BE2C (cell line): ENCODE data around the gene ETV6.

Experiments
- DNase-seq: peaks from one replicate; pipeline ENCODE4 v3.0.0-alpha.2; 2020
- H3K27me3 ChIP-seq: fragments of 250-450 bp; sonication (Bioruptor Pico); 2 replicates; pipeline ENCODE4 v1.5.1; 2020; ENCODE audit warnings: mild to moderate bottlenecking
- H3K36me3 ChIP-seq: fragments of 250-450 bp; sonication (Bioruptor Pico); 2 replicates; pipeline ENCODE4 v1.5.1; 2020; ENCODE audit warnings: mild to moderate bottlenecking
- H3K4me1 ChIP-seq: fragments of 250-450 bp; sonication (Bioruptor Pico); 2 replicates; pipeline ENCODE4 v1.5.1; 2020
- H3K4me3 ChIP-seq: 2 replicates; pipeline ENCODE4 v1.5.1; 2011; ENCODE audit warnings: low read depth, low read length
- H3K9me3 ChIP-seq: fragments of 250-450 bp; sonication (Bioruptor Pico); 2 replicates; pipeline ENCODE4 v1.5.1; 2020
- TF ChIP-seq, protein P1 (sequence below): IDR thresholded peaks from 2 replicates; pipeline ENCODE4 v1.5.1; 2012; ENCODE audit warnings: mild to moderate bottlenecking, low read depth, low read length

Gene ETV6

DNA sequence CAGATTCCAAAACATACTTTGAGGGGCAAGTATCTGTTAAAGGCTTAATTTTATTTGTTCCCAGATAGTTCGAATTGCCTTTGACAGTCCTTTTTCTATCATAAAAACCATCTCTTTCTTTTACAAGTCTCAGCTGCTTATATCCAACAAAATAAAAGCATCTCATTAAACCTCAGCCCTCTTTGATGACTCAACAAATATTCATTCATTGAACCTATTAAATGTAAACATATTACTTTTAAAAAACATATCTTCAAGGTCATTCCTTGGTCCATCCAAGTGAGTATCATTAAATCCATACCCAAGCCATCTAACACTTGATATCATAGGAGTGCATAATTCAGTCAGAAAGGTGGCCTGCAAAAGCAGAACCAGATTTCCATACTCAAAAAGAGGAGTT, 266.6 kb downstream of the ETV6 start:
- Histone ChIP-seq H3K27me3 (no peaks in the 10 kb centered on the region), H3K9me3 (no peaks in the 10 kb centered on the region), H3K4me3 (no peak overlapping the region), H3K4me1 (no peaks in the 10 kb centered on the region), H3K36me3 (no peaks in the 10 kb centered on the region)
- no peak for DNase-seq
- TF ChIP-seq, protein P1, sequence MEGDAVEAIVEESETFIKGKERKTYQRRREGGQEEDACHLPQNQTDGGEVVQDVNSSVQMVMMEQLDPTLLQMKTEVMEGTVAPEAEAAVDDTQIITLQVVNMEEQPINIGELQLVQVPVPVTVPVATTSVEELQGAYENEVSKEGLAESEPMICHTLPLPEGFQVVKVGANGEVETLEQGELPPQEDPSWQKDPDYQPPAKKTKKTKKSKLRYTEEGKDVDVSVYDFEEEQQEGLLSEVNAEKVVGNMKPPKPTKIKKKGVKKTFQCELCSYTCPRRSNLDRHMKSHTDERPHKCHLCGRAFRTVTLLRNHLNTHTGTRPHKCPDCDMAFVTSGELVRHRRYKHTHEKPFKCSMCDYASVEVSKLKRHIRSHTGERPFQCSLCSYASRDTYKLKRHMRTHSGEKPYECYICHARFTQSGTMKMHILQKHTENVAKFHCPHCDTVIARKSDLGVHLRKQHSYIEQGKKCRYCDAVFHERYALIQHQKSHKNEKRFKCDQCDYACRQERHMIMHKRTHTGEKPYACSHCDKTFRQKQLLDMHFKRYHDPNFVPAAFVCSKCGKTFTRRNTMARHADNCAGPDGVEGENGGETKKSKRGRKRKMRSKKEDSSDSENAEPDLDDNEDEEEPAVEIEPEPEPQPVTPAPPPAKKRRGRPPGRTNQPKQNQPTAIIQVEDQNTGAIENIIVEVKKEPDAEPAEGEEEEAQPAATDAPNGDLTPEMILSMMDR: no peak

DNA sequence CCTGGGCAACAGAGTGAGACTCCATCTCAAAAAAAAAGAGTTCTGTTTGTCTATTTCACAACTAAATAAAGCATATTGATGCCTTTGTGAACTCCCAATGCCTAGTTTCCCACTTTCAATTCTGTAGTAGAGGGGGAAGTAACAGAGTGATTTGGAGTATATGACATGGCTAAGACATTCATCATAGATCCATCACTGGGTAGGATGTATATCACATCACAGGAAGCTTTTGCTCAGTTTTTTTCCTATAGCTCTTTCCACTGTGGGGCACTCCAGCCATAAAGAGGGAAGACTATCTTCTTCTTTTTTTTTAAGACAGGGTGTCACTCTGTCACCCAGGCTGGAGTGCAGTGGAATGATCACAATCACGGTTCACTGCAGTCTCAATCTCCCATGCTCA, 267.3 kb downstream of the ETV6 start:
- Histone ChIP-seq H3K27me3 (no peaks in the 10 kb centered on the region), H3K36me3 (no peaks in the 10 kb centered on the region), H3K9me3 (no peaks in the 10 kb centered on the region), H3K4me3 (no peak overlapping the region), H3K4me1 (no peaks in the 10 kb centered on the region)
- DNase-seq: no peak
- TF ChIP-seq, protein P1: no peak

DNA sequence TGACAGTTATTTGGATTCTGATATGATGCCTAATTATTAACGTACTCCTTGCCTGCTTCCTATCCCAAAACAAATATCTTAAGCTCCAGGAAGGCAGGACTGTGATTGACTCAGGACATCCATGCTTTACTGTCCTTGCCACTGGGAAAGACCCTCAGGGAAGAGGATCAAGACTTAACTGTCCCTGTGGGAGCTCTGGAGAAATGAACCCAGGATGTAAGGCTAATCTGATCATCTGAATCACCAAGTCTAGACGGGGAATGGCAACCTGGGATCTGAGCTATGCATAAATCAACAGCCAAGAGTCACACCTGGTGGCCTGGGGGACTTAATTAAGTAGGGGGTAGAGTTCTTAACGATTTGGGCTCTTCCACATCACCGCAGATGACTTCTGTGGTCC, 268.0 kb downstream of the ETV6 start:
- no peak for DNase-seq
- Histone ChIP-seq H3K9me3 (no peaks in the 10 kb centered on the region), H3K4me3 (no peak overlapping the region), H3K27me3 (no peaks in the 10 kb centered on the region), H3K36me3 (no peaks in the 10 kb centered on the region), H3K4me1 (peaks cover 3% of the 10 kb centered on the region)
- TF ChIP-seq, protein P1: no peak

DNA sequence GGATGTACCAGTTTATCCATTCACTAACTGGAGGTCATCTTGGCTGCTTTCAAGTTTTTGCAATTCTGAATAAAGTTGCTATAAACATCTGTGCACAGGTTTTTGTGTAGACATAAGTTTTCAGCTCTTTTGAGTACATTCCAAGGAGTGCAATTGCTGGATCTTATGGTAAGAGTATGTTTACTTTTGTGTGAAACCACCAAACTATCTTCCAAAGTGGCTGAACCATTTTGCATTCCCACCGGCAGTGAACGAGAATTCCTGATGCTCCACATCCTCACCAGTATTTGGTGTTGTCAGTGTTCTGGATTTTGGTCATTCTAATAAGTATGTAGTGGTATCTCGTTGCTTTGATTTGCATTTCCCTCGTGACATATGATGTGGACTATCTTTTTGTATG, 270.8 kb downstream of the ETV6 start:
- TF ChIP-seq, protein P1: no peak
- no peak for DNase-seq
- Histone ChIP-seq H3K27me3 (no peaks in the 10 kb centered on the region), H3K4me1 (peaks cover 8% of the 10 kb centered on the region), H3K4me3 (no peak overlapping the region), H3K36me3 (no peaks in the 10 kb centered on the region), H3K9me3 (no peaks in the 10 kb centered on the region)

DNA sequence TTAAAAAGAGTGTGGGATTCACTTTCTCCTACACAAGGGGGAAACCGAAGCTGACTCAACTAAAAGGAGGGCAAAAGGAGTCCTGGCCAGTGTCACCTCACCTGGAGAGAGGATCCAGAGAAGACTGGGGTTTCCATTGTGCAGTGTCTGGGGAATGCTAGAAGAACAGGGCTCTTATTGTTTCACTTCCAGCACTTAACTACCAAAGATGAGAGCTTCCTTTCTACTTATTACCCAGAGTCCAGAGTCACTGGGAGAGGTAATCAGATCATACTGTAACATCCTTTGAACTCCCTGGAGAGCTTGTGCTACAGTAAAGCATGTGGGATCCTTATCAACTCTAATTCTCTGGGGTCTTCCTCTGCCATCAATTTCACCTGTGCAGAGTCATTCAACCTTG, 272.9 kb downstream of the ETV6 start:
- peaks cover 8% of the 10 kb centered on the region for H3K4me1 ChIP-seq
- H3K27me3 ChIP-seq: no peaks in the 10 kb centered on the region
- no peak overlapping the region for H3K4me3 ChIP-seq
- H3K36me3 ChIP-seq: no peaks in the 10 kb centered on the region
- DNase-seq: no peak
- TF ChIP-seq, protein P1: no peak
- no peaks in the 10 kb centered on the region for H3K9me3 ChIP-seq

DNA sequence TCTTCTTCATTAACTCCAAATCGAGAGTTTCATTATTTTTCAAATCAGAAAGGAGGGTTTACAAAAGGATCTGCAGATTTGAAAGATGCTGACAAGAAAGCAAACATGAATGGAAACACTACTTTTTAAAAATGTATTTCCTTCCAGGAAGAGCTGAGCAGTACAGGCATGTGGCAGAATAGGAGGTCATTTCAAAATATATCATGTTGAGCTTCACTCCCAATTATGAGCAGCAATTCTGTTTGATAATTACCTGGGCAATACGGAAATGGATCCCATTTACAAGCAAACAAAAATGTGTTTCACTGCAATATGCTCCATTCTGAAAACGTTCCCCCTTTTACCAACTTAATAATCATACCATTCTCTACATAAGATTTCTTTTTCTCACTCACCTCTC, 273.6 kb downstream of the ETV6 start:
- no peaks in the 10 kb centered on the region for H3K27me3 ChIP-seq
- DNase-seq: no peak
- H3K4me3 ChIP-seq: no peak overlapping the region
- TF ChIP-seq, protein P1: no peak
- no peaks in the 10 kb centered on the region for H3K9me3 ChIP-seq
- H3K4me1 ChIP-seq: peaks cover 8% of the 10 kb centered on the region
- H3K36me3 ChIP-seq: no peaks in the 10 kb centered on the region
